Measurements from ENCODE around the gene NADSYN1. TPM values are rescaled to one million over a fixed set of nuclear protein-coding genes. Genes with fewer than 3 reads are reported as not detected.

Gene NADSYN1
- total and polyA plus RNA-seq, 2 experiments from 2014 or later: 35.6 to 54.9 TPM

- TF ChIP-seq ZNF462 (CRISPR knock-in tag; IDR thresholded peaks at IDR 0.05) (no peak), POLR2AphosphoS5 (IDR thresholded peaks at IDR 0.05; ENCODE audit: low read depth) (no peak), EZH2phosphoT487 (IDR thresholded peaks at IDR 0.05; ENCODE audit: unreplicated experiment) (no peak), REST (IDR thresholded peaks at IDR 0.05; ENCODE audit: unreplicated experiment) (no peak), ZNF331 (CRISPR knock-in tag; IDR thresholded peaks at IDR 0.05; ENCODE audit: low read depth) (no peak), ZNF114 (CRISPR knock-in tag; IDR thresholded peaks at IDR 0.05) (no peak), CREB1 (CRISPR knock-in tag; IDR thresholded peaks at IDR 0.05; ENCODE audit: low read depth) (no peak)
Measured at GRCh38 chr11:71484248-71485062, 31.5 kb downstream of the NADSYN1 start (continued).

All from GM23338 (cell line).